NCI-H345 (cell line): ENCODE results near the gene NR3C1.

Experiments used
- DNase-seq: peaks from one replicate; lab custom pipeline; 2025; lab: John Stamatoyannopoulos, UW

Gene NR3C1

DNA sequence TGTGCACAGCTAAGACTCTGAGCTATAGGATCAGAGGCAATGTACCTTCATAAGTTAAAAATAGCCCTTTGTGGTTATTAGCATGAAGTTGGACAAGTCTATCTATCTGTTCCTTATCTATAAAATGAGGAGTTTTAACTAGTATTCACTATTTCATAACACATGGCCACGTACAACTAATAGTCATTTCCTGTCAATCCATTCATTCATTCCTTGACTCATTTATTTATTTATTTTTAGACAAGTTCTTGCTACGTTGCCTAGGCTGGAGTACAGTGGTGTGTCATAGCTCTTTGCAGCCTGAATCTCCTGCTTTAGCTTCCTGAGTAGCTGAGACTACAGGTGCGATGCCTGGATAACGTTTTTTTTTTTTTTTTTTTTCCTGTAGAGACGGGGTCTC, 92.1 kb downstream of the NR3C1 start:
- DNase-seq, result no peak

DNA sequence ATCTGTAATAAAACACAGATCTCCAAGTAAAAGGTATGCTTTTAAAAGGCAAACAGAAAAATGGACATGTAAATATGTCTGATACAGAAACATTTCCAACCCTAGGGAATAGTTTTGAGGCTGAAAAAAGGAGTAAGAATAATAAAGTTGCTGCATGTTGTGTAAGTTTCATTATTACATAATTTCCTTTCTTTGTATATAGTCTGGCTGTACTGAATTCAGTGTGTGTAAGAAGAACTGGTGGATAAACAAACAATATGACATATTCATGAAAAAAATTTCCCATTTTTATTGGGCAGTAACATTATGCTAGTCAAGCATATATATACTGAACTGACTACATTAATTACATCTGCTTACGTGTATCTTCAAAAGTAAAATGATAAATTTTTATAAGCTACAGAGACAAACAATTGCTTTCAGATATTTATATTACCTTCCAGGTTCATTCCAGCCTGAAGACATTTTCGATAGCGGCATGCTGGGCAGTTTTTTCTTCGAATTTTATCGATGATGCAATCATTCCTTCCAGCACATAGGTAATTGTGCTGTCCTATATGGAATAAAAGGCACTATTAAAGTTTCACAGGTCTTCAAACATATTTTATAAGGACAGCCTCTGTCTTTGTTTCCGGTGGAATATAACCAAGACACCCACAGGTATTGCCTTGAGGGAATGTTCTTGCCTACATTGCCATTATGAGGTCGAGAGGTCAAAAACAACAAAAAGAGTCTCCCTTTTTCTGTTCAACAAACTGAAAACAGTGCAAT, 93.6 kb downstream of the NR3C1 start:
- no peak for DNase-seq

- no peak for DNase-seq
These were observed 94.8 kb downstream of the NR3C1 start for GRCh38 chr5:143308731-143309130.

GRCh38 chr5:143306040-143306439, 97.4 kb downstream of the NR3C1 start:
- no peak for DNase-seq

GRCh38 chr5:143304836-143305475, 98.5 kb downstream of the NR3C1 start:
- no peak for DNase-seq

GRCh38 chr5:143302341-143303045, 101.0 kb downstream of the NR3C1 start:
- no peak for DNase-seq

DNA sequence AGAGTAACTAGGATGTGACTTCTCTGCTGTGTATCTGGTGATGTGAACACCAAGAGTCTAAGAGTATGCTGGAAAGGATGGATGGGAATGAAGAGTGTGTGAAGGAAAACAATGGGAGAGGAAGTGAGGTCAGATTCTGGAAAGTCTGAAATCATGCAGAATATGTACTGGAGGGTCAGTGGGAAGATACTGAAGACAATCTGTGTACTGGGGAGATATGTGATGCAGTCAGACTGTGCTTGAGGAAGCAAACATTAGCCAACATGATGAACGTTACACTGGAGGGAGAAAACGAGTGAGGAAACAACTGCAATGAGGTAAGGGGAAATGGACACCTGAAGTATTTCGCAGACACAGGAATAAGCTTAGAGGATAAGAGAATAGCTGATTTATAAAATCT, 105.7 kb downstream of the NR3C1 start:
- DNase-seq, result no peak

DNA sequence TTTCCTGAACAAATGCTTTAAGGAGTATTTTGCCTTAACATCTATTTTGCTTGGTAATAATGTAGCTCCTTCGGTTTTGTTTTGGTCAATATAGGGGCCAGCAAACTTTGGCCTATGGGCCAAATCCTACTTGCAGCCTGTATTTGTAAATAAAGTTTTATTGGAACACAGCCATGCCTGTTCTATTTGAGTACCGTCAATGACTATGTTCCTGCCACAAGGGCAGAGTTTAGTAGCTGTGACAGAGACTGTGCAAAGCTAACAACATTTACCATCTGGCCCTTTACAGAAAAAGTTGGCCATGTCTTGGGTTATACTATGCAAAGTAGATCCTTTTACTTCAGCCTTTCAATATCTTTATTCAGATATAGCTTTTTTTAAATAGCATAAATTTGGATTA, 113.4 kb downstream of the NR3C1 start:
- DNase-seq, result no peak

DNA sequence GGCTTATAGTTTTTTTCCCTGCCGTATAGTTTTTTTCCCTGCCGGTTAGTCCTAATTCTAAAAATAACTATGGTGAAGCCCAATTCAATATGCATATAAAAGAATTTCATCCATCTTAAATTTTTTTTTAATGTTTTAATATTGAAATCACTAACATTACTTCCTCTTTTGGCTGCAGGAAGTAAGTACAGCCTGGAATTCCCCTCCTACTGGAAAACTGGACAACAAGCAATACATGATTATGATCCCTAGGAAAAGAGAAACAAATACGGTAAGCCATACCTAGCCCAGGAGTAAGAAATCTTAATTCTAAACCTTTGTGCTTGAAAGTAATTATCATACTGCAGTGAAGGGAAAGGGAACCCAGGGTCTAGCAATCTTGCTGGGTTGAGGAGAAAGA, 119.0 kb downstream of the NR3C1 start:
- DNase-seq, result no peak

DNA sequence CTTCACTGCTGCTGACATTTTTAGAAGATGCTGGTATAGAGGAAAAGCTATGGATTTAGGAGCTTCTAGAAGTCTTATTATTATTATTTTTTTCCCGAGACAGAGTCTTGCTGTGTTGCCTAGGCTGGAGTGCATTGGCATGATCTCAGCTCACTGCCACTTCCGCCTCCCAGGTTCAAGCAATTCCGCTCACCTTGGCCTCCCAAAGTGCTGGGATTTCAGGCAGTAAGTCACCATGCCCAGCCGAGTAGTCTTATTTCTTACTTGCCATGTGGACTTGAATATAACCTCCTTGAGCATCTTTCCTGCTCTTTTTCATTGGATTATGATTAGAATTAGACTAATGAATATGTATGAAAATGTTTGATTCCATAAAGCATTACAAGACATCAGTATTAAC, 119.5 kb downstream of the NR3C1 start:
- DNase-seq, result no peak

DNA sequence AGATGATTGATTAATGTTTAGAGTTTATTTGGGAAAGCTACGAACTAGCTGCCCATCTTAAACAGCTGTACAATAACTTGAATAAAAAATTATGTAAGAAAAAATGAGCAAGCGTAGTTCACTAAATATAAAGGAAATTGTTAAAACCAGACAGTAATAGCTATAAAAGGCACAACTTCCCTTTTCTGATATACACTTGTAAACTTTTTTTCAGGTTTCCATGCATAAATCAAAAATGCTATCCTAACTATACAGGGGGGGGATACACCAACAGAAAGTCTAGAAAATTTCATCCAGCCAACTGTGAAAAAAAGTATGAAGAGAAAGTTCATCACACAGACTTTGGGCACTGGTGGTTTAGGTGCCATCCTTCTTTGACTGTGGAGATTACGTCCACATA, 122.3 kb downstream of the NR3C1 start:
- no peak for DNase-seq

- no peak for DNase-seq
These were observed 123.8 kb downstream of the NR3C1 start for GRCh38 chr5:143279698-143280097.

DNA sequence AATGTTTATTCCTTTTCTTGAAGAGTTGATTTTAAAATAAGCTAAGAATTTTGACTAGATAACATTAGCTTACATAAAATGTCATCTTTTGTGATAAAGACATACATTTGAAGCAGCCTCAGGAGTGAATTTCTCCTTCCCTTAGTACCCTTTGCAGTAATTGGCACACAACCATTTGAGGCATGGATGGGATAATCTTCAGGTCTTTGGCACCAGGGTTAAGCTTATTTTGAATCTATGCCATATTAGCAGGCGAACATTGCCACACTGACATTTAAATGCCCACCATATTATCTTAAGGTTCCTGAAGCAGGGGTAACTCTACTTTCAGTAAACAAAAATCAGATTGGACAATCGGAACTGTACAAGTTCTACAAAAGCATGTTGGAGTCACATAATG, 126.0 kb downstream of the NR3C1 start:
- DNase-seq, result no peak

DNA sequence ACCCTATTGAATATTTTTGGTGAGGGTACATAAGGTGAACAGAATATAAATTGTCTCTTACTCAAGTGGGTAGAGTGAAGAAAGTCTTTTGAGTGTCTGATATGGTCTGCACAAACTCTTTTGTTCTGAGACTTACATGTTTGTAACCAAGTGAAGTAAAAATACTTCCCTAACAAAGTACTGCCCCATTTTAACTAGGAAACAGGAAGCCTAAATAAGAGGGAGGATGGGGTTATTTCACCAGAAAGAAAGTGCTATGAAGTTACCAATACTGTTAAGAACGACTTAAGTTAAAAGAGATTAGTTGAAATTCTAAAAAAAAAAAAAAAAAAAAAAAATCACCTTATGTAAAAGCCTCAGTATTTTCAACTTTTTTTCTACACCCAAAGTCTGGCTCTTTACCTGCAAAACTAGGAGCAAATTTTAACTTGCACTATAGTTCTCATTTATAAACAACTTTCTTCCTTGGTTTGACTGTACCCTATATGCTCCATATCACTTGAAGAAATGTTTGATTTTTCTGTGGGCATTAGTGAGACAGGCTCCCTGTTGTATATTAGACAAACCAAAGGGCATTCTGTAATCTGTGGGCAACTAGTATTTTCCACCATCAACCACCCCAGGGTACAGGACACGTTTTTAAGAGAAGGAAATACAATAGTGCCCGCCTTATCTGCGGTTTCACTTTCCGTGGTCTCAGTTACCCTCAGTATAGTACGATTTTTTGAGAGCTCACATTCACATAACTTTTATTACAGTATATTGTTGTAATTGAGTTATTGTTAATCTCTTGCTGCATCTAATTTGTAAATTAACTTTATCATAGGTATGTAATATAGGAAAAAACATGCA, 127.7 kb downstream of the NR3C1 start:
- DNase-seq, result no peak

DNA sequence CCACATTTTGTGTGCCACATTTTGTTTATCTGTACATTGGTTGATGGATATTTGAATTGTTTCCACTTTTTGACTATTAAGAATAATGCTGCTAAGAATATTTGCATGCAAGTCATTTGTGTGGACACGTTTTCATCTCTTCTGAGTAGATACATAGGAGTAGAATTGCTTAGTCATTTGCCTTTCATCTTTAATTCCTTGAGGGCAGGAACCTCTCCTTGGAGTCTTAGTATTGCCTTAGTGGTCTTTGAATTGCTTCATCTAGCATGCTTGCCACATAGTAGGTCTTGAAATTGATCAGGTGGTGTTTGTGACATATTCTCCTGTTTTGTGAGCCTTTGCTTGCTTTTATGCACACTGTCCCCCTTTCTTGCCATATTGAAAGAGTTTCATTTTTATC, 128.5 kb downstream of the NR3C1 start:
- DNase-seq, result no peak

DNA sequence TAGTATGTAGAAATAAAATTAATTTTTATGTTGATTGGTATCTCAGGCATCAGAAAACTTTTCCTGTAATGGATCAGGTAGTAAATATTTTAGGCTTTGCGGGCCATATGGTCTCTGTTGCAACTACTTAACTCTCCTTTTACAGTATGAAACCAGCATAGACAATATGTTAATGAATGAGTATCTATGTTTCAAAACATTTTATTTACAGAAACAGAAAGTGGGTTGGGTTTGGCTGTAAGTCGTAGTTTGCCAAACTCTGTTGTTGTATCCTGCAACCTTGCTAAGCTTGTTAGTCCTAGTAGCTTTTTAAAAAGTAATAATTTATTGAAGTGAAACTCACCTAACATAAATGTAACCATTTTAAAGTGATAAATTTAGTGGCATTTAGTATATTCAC, 132.1 kb downstream of the NR3C1 start:
- no peak for DNase-seq

DNA sequence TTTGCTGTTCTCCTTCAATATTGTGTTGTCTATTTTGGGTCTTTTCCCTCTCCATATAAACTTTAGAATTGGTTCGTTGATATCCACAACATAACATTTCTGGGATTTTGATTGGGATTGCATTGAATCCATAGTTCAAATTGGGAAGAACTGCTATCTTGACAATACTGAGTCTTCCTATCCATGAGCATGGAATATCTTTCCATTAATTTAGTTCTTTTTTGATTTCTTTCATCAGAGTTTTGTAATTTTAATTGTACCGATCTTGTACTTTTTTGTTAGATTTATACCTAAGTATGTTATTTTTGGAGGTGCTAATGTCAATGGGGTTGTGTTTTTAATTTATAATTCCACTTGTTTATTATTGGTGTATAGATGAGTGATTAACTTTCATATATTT, 135.1 kb downstream of the NR3C1 start:
- no peak for DNase-seq

DNA sequence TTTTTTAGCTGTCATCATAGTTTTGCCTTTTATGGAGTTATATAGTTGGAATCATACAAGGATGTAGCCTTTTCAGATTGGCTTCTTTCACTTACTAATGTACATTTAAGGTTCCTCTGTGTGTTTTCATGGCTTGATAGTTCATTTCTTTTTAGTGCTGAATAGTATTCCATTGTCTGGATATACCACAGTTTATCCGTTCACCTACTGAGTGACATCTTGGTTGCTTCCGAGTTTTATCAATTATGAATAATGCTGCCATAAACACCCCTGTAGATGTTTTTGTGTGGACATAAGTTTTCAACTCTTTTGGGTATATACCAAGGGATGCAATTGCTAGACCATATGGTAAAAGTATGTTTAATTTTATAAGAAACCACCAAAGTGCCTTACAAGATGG, 136.3 kb downstream of the NR3C1 start:
- DNase-seq, result no peak

DNA sequence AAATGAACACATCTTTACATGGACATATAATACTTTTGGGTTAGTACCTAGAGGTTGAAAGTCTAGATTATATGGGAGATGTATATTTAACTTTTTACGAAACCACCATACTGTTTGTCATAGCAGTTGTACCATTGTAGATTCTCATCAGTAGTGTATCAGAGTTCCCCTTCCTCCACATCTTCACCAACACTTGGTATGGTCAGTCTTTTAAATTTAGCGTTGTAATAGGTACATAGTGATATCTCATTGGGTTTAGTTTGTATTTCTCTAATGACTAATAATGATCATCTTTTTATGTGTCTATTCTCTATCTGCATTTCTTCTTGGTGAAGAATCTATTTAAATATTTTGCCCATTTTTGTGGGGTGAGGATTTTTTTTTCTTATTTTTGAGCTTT, 137.5 kb downstream of the NR3C1 start:
- no peak for DNase-seq

GRCh38 chr5:143263272-143263810, 140.1 kb downstream of the NR3C1 start:
- DNase-seq, result no peak

- DNase-seq, result no peak
These were observed 140.9 kb downstream of the NR3C1 start for GRCh38 chr5:143262393-143263174.
